GM21360 (cell line): ENCODE measurements around the gene ZNF319.
A peak's percentile ranks its signal among the peaks of the same experiment; 100 is the strongest.
"Not testable (repeated sequence)": the region's sequence is repeated elsewhere in the genome, so short reads cannot be mapped to it uniquely, and the experiment has no call there.

Experiments used
- ATAC-seq: cut with Tn5 transposase; IDR thresholded peaks from one replicate; pipeline ENCODE4 v1.9.1; 2021; ENCODE audit warnings: mild to moderate bottlenecking, moderate library complexity; ENCODE audit not compliant: unreplicated experiment

ZNF319 gene

GRCh38 chr16:58022601-58023371, 22.3 kb upstream of the ZNF319 start:
- ATAC-seq: no peak

- ATAC-seq: no peak
Observed at GRCh38 chr16:58021661-58022551, 21.4 kb upstream of the ZNF319 start.

DNA sequence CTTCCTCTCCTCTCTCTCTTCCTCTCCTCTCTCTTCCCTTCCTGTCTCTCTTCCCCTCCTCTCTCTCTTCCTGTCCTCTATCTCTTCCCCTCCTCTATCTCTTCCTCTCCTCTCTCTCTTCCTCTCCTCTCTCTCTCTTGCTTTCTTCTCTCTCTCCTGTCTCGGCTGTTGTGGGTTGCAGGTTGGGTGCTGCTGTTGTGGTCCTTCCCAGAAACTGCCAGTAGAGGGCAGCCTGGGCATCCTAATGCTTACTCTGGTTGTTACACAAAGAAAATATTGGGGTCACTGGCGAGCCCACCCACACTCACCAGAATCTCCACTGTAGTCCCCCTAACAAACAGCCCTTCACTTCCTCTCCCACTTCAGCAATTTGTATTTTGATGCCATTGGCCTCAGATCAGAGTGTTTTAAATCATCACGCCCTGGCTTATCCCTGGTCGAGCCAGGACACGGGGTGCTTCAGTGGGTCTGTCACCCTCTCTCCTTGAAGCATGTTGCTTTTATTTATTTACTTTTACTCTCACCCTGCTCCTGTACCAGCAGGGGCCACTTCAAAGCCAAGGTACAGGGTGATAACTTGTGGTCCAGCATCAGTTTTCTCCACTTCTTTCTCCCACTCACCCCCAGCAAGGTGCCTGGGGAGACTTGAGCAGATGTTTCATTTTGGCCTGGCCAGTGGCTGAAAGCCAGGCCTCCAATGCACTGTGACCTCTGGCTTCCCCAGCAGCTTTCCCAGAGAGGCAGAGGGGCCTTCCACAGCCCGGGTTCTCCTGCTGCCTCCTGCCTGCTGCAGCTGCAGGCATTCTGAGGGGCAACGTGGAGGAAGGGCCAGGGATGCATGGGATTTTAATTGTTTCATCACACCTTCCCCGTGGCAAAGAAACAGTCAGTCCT, 20.4 kb upstream of the ZNF319 start:
- ATAC-seq: no peak

DNA sequence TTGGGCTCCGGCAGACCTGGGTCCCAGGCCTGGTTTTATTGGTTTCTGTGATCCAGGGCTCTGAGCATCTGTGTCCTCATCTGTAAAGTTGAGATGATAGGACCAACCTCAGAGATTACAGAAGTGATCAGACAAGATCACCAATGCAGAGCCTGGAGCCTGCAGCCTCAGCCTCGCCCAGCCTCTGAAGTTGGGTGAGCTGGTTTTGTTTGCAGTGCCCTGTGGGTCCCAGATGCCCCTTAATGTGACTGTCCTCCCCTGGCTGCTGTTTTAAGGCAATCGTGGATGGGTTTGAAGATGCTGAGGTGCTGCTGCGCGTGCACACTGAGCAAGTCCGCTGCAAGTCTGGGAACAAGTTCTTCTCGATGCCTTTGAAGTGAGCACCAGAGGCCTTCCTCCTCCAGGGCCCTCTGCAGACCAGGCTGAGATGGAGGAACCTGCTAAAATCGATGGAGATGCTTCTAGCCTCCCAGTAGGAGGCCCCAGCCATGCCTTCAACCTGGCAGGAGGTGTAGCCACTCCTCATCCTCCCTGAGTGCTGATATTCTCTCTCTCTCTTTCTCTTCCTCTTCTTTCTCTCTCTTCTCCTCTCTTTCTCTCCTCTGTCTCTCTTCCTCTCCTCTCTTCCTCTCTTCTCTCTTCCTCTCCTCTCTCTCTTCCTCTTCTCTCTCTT, 19.5 kb upstream of the ZNF319 start:
- ATAC-seq: no peak

DNA sequence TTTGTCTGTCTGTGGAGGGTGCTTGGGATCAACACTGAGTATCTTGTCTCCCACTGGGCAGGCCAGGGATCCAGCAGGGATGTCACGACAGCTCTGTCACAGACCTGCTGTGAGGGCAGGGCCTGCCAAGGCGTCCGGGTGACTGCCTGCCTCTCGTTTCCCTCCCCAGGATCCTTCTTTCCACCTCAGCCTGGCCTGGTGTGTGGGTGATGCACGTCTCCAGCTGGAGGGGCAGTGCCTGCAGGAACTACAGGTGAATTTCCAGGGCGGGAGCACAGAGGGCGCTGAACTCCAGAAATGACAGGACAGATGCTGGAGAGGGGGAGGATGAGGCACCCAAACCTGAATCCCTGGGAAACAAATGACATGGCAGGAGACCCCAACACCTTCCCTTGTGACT, 18.3 kb upstream of the ZNF319 start:
- no peak for ATAC-seq

DNA sequence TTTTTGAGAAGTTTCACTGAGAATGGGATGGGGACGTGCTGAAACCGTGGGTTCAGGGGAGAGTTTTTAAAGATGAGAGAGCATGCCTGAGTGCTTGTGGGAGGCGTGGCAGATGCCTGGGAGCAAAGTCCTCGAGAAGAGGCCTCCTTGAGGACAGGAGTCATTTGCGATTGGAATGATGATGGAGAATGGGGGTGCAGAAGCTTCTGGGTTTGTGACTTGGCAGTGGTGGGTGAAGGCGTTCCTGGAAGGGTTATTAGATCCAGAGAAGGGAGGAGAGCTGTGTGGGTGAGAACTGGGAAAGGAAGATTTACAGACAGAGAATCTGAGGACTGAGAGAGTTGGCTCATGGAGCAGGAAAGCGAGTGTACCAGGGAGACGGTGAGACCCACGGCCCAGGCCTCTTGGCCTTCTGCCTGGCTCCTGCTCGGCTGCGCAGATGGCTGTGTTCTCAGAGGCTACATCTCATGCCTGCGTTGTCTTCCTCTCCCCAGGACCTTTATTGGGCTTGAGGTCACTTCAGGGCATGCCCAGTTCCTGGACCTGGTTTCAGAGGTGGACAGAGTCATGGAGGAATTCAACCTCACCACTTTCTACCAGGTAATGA, 16.5 kb upstream of the ZNF319 start:
- no peak for ATAC-seq

DNA sequence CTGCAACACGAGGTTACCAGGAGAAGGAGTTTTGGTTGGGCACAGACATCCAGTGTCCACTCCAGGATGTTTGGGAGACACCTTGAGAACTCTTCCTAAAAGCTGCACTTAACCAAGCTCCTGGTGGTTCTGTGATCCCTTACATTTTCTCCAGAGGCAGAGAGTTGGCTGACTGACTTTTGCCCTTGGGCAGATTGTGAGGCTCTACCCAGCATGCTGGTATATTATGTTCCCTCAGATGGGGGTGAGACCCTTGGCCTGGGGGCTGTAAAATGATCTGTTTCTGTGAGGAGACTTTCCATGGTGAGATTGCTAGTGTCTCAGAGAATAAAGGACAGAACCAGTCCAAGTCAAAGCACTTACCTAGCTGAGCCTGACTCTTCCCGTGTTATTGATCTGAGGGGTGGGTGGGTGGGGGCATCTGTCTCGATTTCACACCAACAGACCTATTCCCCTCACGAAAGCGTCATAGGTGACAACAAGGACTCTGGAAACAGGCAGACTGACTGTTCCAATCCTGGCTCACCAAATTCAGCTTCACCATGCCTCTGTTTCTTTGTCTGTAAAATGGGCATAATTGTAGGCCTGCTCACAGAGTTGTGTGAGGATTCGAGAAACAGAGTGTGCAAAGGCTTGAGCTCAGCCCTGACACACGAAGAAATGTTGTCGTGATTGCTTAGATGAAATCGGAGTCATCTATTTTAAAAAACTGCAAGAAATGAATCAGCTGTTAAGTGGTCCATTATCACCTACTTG, 12.9 kb upstream of the ZNF319 start:
- ATAC-seq: no peak

DNA sequence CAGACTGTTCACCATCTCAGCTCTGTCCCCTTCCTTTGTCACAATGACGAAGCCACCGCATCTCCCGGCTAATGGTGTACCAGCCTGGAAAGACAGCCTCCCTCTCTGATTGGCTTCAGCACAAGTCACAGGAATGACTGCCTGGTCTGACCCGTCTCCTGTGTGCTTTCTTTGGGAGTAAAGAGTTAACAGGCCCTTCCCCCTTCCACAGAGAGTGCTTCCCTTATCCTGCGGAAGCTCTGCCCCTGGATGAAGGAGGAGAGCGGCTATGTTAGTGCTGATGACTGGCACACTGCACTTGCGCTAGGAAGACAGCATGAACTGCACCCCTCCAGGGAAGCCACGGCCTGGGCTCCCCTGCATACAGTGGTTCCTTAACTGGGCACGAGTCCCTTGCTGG, 12.0 kb upstream of the ZNF319 start:
- ATAC-seq: no peak

- ATAC-seq: no peak
Observed at GRCh38 chr16:58011652-58012051, 11.2 kb upstream of the ZNF319 start.

GRCh38 chr16:58010886-58011285, 10.4 kb upstream of the ZNF319 start:
- ATAC-seq: no peak

DNA sequence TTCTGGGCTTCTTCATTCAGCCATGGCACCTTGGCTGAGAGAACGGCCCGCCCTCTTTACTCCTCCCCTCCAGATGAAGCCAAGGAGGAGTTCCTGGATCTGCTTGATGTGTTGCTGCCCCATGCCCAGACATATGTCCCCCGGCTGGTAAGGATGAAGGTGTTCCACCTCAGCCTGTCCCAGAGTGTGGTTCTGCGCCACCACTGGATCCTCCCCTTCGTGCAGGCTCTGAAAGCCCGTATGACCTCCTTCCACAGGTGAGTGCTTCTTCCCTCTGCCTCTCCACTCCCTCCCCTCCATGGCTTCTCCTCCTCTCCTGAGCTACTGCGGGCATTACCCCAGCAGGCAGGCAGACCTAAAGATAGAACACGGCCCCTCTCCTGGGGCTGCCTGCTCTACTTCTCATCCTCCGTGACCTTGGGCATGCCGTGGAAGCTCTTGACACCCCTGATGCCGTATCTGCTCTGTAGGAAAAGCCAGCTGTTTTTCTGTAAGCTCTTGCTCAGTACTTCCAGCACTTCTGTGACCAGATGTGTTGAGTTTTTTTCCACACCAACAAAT, 9.5 kb upstream of the ZNF319 start:
- no peak for ATAC-seq

GRCh38 chr16:58004736-58005135, 4.3 kb upstream of the ZNF319 start:
- ATAC-seq: not testable (repeated sequence)

DNA sequence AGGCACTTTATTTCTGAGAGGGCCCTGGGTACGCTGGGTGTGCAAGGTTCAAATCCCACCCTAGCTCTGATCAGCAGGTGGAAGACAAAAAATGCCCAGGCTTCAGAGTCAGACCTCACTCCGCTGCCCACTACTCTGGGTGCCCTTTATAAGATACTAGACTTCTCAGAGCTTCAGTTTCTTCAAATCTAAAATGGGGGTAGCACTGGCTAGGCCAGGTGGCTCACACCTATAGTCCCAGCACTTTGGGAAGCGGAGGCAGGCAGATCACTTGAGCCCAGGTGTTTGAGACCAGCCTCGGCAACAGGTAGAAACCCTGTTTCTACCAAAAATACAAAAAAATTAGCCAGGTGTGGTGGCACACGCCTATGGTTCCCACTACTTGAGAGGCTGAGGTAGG, 2.5 kb upstream of the ZNF319 start:
- no peak for ATAC-seq

DNA sequence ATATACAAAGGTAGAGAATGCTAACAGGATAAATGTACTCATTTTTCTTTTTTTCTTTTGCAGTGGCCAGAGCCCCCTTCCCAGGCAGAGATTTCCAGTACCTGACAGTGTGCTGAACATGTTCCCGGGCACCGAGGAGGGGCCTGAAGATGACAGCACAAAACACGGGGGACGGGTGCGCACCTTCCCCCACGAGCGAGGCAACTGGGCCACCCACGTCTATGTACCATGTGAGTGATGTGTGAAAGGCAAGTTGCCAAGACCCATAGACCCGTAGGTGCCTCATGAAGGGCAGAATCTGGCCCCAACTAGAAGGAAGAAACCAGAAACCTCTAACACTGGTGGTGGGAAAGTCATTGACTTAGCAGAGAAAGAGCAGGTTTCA, 1.9 kb upstream of the ZNF319 start:
- ATAC-seq: no peak

DNA sequence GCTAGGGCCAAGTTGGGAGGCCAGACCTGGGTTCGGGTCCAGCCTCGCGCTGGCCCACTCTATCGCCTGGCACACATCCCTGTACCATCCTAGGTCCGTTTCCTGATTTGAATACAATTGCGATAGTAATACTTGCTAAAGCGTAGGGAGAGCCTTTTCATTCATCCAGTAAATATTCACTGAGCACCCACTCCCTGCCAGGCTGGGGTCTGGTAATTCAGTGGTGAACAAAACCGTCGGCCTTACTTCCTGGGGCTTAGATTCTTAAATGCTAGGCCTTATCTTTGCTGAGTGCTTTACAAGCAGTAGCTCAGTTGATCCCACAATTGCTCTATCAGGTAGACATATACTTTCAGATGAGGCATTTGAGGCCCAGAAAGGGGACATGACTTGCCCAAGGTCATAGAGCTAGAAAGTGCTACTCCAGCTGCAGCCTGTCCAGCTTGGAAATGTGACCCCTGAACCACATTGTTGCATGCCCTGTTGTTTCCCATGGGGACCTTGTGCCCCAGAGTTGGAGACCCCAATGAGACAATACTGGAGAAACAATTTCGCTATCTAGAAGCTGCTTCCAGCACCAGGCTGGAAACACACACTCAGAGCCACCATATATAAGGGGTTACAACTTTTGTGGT, 1.4 kb upstream of the ZNF319 start:
- no peak for ATAC-seq

DNA sequence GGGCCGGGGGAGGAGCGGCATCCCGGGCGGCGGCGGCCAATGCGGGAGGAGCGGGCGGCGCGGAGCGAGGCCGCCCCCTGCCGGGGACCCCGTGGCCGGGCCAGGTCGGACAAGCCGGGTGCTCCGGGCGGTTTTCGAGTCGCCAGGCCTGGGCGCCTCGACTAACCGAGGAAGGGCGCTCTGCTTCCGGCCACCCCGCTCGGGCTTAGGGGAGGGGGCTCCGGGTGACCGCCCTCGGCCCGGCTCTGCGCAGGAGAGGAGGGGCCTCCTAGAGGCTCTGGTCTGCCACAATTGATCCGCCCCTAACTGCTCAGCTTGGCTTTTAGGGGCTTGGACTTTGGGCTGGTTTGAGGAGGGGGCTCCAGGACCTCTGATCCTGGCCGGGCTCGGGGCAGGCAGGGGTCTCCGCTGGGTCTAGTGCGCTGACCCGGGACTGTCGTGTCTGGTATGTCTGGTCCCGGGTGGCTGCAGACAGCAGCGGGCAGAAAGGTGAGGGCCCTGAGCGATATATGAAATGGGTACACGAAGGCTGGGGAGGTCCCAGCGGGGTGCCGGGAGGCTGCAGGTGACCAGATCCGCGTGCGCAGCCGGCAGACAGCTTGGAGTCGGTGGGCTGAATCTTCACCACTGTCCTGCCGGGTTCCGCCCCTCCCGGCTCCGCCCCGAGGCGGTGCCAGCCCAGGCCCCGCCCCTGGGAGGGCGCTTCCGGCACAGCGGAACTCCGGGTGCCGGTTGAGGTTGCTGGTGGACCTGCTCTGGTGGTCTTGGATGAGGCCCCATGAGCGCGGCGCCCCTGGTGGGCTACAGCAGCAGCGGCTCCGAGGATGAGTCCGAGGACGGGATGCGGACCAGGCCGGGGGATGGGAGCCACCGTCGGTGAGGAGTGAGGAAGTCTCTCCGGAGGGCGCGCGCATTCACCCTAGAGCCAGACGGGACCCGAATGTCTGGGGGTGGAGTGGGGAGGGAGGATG, 519 bp upstream of the ZNF319 start, which contains the start of gene USB1:
TSS of gene USB1 (plus strand) at position 702 of the 971 bp plus-strand sequence. CDS start at position 779, 77 bp downstream.
- ATAC-seq: peak; percentile 68

DNA sequence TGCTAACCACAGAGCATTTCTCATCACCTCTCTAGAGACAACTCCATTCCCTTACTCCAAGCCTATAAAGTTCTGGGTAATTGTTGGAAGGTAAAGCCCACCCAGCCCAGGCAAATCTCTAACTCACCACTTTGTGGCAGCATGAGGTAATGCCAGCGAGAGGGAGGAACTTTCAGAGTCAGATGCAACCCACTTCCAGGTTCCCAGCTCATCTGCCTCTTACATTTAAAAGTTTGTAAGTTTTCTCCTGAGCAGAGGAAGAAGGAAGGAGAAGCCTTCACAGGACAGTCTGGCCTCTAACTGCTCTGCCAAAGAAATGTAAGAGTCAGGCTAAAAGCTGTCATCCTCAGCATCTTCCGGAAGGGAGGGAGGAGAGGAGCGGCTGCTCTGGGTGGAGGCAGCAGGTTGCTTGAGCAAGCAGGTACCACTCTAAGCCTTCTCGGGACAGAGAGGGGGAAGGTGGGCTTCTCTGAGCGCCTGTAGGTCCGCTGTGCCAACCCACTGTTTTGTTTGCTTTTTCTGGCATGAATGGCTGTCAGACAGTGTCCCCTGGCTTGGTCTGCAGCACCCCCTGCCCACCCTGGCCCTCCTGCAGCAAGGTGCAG, 1.0 kb downstream of the ZNF319 start:
- ATAC-seq: no peak
